ENCODE measurements around the gene ADAM17.
"Not testable (repeated sequence)": the region's sequence is repeated elsewhere in the genome, so short reads cannot be mapped to it uniquely, and the experiment has no call there.

ADAM17 gene

DNA sequence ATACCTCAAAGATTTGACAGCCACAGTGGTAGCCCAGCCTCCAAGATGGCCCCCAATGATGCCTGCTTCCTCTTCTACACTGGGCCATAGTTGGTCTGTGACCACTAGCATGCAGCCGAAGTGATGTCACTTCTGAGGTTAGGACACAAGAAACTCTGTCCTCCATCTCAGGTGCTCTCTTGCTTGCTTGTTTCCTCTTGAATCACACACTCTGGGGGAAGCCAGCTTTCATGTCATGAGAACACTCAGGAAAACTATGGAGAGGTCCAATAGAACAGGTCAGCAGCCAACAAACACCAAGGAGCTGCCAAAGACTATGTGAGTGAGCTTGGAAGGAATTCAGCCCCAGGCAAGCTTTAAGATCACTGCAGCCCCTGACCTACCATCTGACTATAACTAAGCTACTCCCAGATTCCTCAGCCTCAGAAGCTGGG is 3.3 kb upstream of the ADAM17 start:
- Histone ChIP-seq H3K27me3 (ENCODE audit: insufficient read depth, poor library complexity, severe bottlenecking) (no peaks in the 10 kb centered on the region), H3K9me3 (ENCODE audit: severe bottlenecking) (no peaks in the 10 kb centered on the region), H3K4me1 (ENCODE audit: insufficient read depth, poor library complexity, severe bottlenecking) (peaks cover 20% of the 10 kb centered on the region), H3K36me3 (ENCODE audit: low read depth) (peaks cover 4% of the 10 kb centered on the region; the same call in 1 of the 2 replicates), H3K27ac (ENCODE audit: poor library complexity, severe bottlenecking) (peak overlapping the region; percentile 83), H3K4me3 (ENCODE audit: severe bottlenecking) (no peak overlapping the region)
- peak; percentile 70 for ATAC-seq (ENCODE audit: low read depth)
- peak; percentile 75 for DNase-seq (ENCODE audit: low spot score)
- TF ChIP-seq, protein P1, sequence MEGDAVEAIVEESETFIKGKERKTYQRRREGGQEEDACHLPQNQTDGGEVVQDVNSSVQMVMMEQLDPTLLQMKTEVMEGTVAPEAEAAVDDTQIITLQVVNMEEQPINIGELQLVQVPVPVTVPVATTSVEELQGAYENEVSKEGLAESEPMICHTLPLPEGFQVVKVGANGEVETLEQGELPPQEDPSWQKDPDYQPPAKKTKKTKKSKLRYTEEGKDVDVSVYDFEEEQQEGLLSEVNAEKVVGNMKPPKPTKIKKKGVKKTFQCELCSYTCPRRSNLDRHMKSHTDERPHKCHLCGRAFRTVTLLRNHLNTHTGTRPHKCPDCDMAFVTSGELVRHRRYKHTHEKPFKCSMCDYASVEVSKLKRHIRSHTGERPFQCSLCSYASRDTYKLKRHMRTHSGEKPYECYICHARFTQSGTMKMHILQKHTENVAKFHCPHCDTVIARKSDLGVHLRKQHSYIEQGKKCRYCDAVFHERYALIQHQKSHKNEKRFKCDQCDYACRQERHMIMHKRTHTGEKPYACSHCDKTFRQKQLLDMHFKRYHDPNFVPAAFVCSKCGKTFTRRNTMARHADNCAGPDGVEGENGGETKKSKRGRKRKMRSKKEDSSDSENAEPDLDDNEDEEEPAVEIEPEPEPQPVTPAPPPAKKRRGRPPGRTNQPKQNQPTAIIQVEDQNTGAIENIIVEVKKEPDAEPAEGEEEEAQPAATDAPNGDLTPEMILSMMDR (IDR thresholded peaks at IDR 0.05; ENCODE audit: poor library complexity, severe bottlenecking), result no peak

DNA sequence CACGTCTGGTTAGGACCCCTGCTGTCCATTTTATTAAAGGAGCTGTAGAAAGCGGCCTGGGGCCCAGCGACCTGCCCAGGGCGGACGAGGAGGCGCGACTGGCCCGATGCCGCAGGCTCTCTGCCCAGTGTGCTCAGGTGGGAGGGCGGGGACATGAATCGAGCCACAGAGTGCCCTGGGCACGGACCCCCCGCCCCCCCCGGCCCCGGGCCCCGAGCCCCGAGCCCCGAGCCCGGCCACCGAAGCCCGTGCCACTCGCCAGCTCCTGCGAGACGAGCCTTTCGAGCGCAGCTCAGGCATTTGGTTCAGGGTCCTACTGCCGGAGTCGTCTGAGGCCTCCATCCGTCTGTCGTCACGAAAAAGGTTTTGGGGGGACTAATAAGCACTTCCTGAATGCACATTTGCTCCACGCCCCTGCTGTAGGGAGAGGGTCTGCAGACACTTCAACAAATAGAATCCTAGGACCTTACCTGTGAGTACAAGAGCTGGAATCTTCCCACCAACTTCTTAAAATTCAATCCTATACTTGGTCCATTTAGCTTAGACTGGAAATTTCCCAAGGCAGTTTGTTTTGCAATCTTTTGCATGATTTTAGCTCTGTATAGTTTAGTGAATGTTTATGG is 602 bp upstream of the ADAM17 start:
- H3K9me3 ChIP-seq (ENCODE audit: severe bottlenecking), result no peaks in the 10 kb centered on the region
- TF ChIP-seq, protein P1 (IDR thresholded peaks at IDR 0.05; ENCODE audit: poor library complexity, severe bottlenecking), result no peak
- DNase-seq (ENCODE audit: low spot score) (peak; percentile 60), ATAC-seq (ENCODE audit: low read depth) (peak; percentile 24)
- peaks cover 35% of the 10 kb centered on the region for H3K4me1 ChIP-seq (ENCODE audit: insufficient read depth, poor library complexity, severe bottlenecking)
- no peaks in the 10 kb centered on the region for H3K27me3 ChIP-seq (ENCODE audit: insufficient read depth, poor library complexity, severe bottlenecking)
- H3K4me3 ChIP-seq (ENCODE audit: severe bottlenecking), result peak overlapping the region; percentile 61
- peak overlapping the region; percentile 83 for H3K27ac ChIP-seq (ENCODE audit: poor library complexity, severe bottlenecking)
- peaks cover 4% of the 10 kb centered on the region; the same call in 1 of the 2 replicates for H3K36me3 ChIP-seq (ENCODE audit: low read depth)

DNA sequence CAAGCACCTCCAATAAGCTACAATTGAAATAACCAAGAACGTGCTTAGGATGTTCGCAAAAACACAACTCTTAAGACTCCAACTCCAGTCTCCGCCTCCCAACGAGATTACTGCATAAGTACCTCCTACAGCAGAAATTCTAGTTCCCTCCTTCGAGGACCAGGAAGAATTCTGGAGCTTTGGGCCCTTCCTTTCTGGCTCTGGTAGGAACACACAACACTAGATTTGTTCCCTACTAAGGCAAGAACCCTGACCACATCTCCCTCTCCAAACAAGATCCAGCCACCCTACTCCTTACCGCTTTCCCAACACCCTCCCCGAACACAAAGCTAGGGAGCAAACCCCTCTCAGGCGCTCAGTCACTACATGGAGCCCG is 721 bp downstream of the ADAM17 start:
- DNase-seq (ENCODE audit: low spot score) (no peak), ATAC-seq (ENCODE audit: low read depth) (no peak)
- no peaks in the 10 kb centered on the region for H3K9me3 ChIP-seq (ENCODE audit: severe bottlenecking)
- H3K27ac ChIP-seq (ENCODE audit: poor library complexity, severe bottlenecking), result peak overlapping the region; percentile 83
- no peaks in the 10 kb centered on the region for H3K27me3 ChIP-seq (ENCODE audit: insufficient read depth, poor library complexity, severe bottlenecking)
- peaks cover 35% of the 10 kb centered on the region for H3K4me1 ChIP-seq (ENCODE audit: insufficient read depth, poor library complexity, severe bottlenecking)
- peak overlapping the region; percentile 61 for H3K4me3 ChIP-seq (ENCODE audit: severe bottlenecking)
- peaks cover 4% of the 10 kb centered on the region; the same call in 1 of the 2 replicates for H3K36me3 ChIP-seq (ENCODE audit: low read depth)
- TF ChIP-seq, protein P1 (IDR thresholded peaks at IDR 0.05; ENCODE audit: poor library complexity, severe bottlenecking), result no peak

DNA sequence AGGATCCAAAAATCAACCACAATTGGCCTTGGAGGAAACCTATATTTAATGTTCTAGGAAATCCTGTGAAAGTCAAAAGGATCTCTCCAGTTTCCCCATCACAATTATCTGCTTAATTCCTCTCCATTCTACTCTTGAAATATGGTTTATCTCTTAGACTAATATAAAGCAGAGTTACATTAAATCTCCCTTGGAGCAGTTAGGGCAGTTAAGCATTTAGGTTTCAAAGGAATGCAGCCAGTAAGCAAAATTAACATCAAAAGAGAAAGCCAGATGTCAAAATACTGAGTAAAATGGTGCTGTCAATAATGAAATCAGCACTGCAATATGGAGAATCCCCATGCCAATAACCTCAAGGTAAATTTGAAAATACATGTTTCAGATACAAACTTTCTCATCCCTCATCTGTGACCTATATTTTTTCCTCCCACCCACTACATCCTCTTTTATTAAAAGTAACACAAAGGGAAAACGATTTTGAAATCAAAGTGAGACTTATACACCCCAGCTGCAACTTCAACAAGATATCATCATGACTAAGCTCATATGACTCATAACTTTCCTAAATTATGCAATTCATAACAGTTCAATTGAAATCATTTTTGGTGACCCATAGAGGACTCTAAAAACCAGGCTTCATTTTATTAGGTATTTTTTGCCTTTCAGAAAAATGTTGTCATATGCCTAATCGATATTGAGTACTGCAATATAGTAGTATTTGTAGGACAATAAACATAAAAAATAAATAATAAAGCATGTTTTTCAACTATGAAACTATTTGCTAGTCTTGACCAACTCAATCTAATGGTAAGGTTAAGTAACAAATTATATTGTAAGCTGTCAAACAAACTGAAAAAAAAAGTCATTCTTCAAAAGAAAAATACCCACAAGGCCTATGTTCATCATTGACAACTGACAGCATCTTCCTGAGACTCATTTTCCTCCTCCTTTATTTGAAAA is 3.1 kb downstream of the ADAM17 start:
- H3K36me3 ChIP-seq (ENCODE audit: low read depth), result no peaks in the 10 kb centered on the region
- peaks cover 25% of the 10 kb centered on the region for H3K4me1 ChIP-seq (ENCODE audit: insufficient read depth, poor library complexity, severe bottlenecking)
- H3K4me3 ChIP-seq (ENCODE audit: severe bottlenecking), result no peak overlapping the region
- peak overlapping the region; percentile 83 for H3K27ac ChIP-seq (ENCODE audit: poor library complexity, severe bottlenecking)
- H3K9me3 ChIP-seq (ENCODE audit: severe bottlenecking), result no peaks in the 10 kb centered on the region
- H3K27me3 ChIP-seq (ENCODE audit: insufficient read depth, poor library complexity, severe bottlenecking), result no peaks in the 10 kb centered on the region
- ATAC-seq (ENCODE audit: low read depth), result peak; percentile 12
- DNase-seq (ENCODE audit: low spot score), result no peak
- TF ChIP-seq, protein P1 (IDR thresholded peaks at IDR 0.05; ENCODE audit: poor library complexity, severe bottlenecking), result no peak

DNA sequence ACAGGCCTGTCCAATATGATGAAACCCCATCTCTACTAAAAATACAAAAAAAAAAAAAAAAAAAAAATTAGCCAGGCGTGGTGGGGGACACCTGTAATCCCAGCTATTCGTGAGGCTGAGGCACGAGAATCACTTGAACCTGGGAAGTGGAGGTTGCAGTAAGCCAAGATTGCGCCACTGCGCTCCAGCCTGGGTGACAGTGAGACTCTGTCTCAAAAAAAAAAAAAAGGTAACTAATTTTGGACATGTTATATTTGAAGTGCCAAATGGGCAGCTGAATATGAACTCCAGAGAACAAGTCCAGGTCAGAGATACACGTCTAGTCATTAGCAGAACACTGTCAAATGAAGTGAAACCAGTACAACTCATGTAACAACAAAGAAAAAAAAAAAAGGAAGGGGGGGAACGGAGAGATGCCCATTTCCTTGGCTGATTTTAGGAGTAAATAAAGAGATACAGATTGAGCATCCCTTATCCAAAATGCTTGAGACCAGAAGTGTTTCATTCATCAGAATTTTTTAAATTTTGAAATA is 4.7 kb downstream of the ADAM17 start:
- not testable (repeated sequence) for H3K36me3 ChIP-seq (ENCODE audit: low read depth); H3K27me3 ChIP-seq (ENCODE audit: insufficient read depth, poor library complexity, severe bottlenecking); H3K27ac ChIP-seq (ENCODE audit: poor library complexity, severe bottlenecking); H3K9me3 ChIP-seq (ENCODE audit: severe bottlenecking); H3K4me3 ChIP-seq (ENCODE audit: severe bottlenecking); DNase-seq (ENCODE audit: low spot score); ATAC-seq (ENCODE audit: low read depth)
- H3K4me1 ChIP-seq (ENCODE audit: insufficient read depth, poor library complexity, severe bottlenecking), result peaks cover 25% of the 10 kb centered on the region

Data from RWPE2 (cell line).